Fibroblast of peridontal ligament (primary cell): ENCODE data around the gene RIN3.
A peak's percentile ranks its signal among the peaks of the same experiment; 100 is the strongest.

Experiments used
- DNase-seq: peaks from one replicate; pipeline ENCODE4 v3.0.0-alpha.2; 2010; ENCODE audit errors: extremely low read depth

RIN3 gene

GRCh38 chr14:92686900-92687427 is 173.4 kb downstream of the RIN3 start:
- DNase-seq = peak; percentile 50

- no peak for DNase-seq
Observed at GRCh38 chr14:92687681-92688433, 174.3 kb downstream of the RIN3 start.

- no peak for DNase-seq
Observed at GRCh38 chr14:92688434-92689375, 175.1 kb downstream of the RIN3 start.

- DNase-seq = peak; percentile 46
Observed at GRCh38 chr14:92690171-92691011, 176.8 kb downstream of the RIN3 start.

GRCh38 chr14:92692822-92693226 is 179.2 kb downstream of the RIN3 start:
- DNase-seq = no peak

GRCh38 chr14:92693998-92694795 is 180.6 kb downstream of the RIN3 start:
- no peak for DNase-seq

GRCh38 chr14:92694807-92695206 is 181.2 kb downstream of the RIN3 start:
- DNase-seq = no peak

- DNase-seq = no peak
Observed at GRCh38 chr14:92695562-92695961, 182.0 kb downstream of the RIN3 start.

- no peak for DNase-seq
Observed at GRCh38 chr14:92696366-92696765, 182.8 kb downstream of the RIN3 start.

GRCh38 chr14:92698393-92698792 is 184.8 kb downstream of the RIN3 start:
- no peak for DNase-seq

- DNase-seq = no peak
Observed at GRCh38 chr14:92701826-92702225, 188.2 kb downstream of the RIN3 start.

- no peak for DNase-seq
Observed at GRCh38 chr14:92702441-92702918, 188.9 kb downstream of the RIN3 start.

- DNase-seq = no peak
Observed at GRCh38 chr14:92703516-92703915, 189.9 kb downstream of the RIN3 start.

GRCh38 chr14:92704036-92704804 is 190.6 kb downstream of the RIN3 start:
- DNase-seq = no peak

- DNase-seq = no peak
Observed at GRCh38 chr14:92704821-92705220, 191.2 kb downstream of the RIN3 start.

- no peak for DNase-seq
Observed at GRCh38 chr14:92706386-92706785, 192.8 kb downstream of the RIN3 start.

GRCh38 chr14:92709340-92710000 is 195.9 kb downstream of the RIN3 start:
- no peak for DNase-seq

GRCh38 chr14:92710001-92710341 is 196.4 kb downstream of the RIN3 start:
- DNase-seq = no peak

- no peak for DNase-seq
Observed at GRCh38 chr14:92711976-92712653, 198.5 kb downstream of the RIN3 start.
